ENCODE measurements around the gene RSF1. TPM values are rescaled to one million over a fixed set of nuclear protein-coding genes. Genes with fewer than 3 reads are reported as not detected.

The RSF1 gene
- total RNA-seq, 1 experiment from 2014 or later = 83.0 TPM

GRCh38 chr11:77728203-77728786, 92.2 kb downstream of the RSF1 start:
- H3K4me3 ChIP-seq (ENCODE audit: low read depth in 2 of 2, low read length in 2 of 2) = no peak overlapping the region
- H3K27ac ChIP-seq (ENCODE audit: low read length) = no peak overlapping the region
- DNase-seq (ENCODE audit: low read depth, low spot score) (no peak), ATAC-seq (no peak)
- ChIA-PET CTCF (no interaction called here), POLR2A (no interaction called here)
- H3K36me3 ChIP-seq (ENCODE audit: control insufficient read depth, insufficient read depth, low read length) = peaks cover 20% of the 10 kb centered on the region
- peaks cover 4% of the 10 kb centered on the region; the same call in 1 of the 2 replicates for H3K9me3 ChIP-seq (ENCODE audit: control insufficient read depth, insufficient read depth, low read depth, low read length)
- TF ChIP-seq REST (IDR thresholded peaks at IDR 0.05; ENCODE audit: insufficient read depth in 1 of 2, low read depth in 2 of 2, low read length in 1 of 2) = no peak
- no peak for TF ChIP-seq POLR2AphosphoS5 (IDR thresholded peaks at IDR 0.05; ENCODE audit: low read depth, low read length)
- TF ChIP-seq SIN3A (IDR thresholded peaks at IDR 0.05; ENCODE audit: borderline replicate concordance, insufficient read depth, low read depth, low read length) = no peak
- TF ChIP-seq, protein P1, sequence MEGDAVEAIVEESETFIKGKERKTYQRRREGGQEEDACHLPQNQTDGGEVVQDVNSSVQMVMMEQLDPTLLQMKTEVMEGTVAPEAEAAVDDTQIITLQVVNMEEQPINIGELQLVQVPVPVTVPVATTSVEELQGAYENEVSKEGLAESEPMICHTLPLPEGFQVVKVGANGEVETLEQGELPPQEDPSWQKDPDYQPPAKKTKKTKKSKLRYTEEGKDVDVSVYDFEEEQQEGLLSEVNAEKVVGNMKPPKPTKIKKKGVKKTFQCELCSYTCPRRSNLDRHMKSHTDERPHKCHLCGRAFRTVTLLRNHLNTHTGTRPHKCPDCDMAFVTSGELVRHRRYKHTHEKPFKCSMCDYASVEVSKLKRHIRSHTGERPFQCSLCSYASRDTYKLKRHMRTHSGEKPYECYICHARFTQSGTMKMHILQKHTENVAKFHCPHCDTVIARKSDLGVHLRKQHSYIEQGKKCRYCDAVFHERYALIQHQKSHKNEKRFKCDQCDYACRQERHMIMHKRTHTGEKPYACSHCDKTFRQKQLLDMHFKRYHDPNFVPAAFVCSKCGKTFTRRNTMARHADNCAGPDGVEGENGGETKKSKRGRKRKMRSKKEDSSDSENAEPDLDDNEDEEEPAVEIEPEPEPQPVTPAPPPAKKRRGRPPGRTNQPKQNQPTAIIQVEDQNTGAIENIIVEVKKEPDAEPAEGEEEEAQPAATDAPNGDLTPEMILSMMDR (IDR thresholded peaks at IDR 0.05) = no peak
- BruUV-seq (replicated peaks) = no TSS peak
- H3K4me1 ChIP-seq (ENCODE audit: control insufficient read depth, insufficient read depth, low read length) = no peaks in the 10 kb centered on the region
- in situ Hi-C loops (cut with HindIII; ENCODE audit: low pct_unique_long_range_greater_than_20kb, low sequenced_read_pairs) (no loop called here), intact Hi-C loops (cut with micrococcal nuclease; ENCODE audit: unreplicated experiment) (no loop called here)
- no peaks in the 10 kb centered on the region for H3K27me3 ChIP-seq (ENCODE audit: control insufficient read depth, insufficient read depth, low read length)

DNA sequence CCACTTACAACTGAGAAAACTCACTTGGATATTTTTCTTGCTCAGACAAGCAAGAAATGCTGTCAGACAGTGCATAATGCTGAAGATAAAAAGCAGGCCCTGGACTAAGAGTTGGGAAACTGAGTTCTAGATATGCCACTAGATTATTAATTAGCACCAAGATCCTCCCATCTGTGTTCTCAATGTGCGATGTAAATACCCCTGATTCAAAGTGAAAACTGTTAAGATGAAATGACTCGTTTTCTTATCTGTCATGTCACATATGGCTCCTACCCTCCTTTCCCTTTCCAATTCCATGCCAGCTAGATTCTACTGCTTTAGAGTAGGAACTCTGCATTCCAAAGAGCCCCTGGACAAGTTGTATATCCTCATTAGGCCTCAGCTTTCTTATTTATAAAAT, 94.0 kb downstream of the RSF1 start:
- H3K36me3 ChIP-seq (ENCODE audit: control insufficient read depth, insufficient read depth, low read length) = peaks cover 24% of the 10 kb centered on the region
- CTCF ChIA-PET = no interaction called here
- no peaks in the 10 kb centered on the region for H3K27me3 ChIP-seq (ENCODE audit: control insufficient read depth, insufficient read depth, low read length)
- no TSS peak for BruUV-seq (replicated peaks)
- ATAC-seq (no peak), DNase-seq (ENCODE audit: low read depth, low spot score) (no peak)
- TF ChIP-seq, protein P1 (IDR thresholded peaks at IDR 0.05) = no peak
- TF ChIP-seq REST (IDR thresholded peaks at IDR 0.05; ENCODE audit: insufficient read depth in 1 of 2, low read depth in 2 of 2, low read length in 1 of 2) = no peak
- TF ChIP-seq SIN3A (IDR thresholded peaks at IDR 0.05; ENCODE audit: borderline replicate concordance, insufficient read depth, low read depth, low read length) = no peak
- no peak for TF ChIP-seq POLR2AphosphoS5 (IDR thresholded peaks at IDR 0.05; ENCODE audit: low read depth, low read length)
- TF ChIP-seq TCF7L2 (IDR thresholded peaks at IDR 0.05; ENCODE audit: low read depth, low read length) = no peak
- H3K27ac ChIP-seq (ENCODE audit: low read length) = no peak overlapping the region
- POLR2A ChIA-PET = no interaction called here
- intact Hi-C loops (cut with micrococcal nuclease; ENCODE audit: unreplicated experiment) = no loop called here
- no peaks in the 10 kb centered on the region for H3K4me1 ChIP-seq (ENCODE audit: control insufficient read depth, insufficient read depth, low read length)
- peaks cover 4% of the 10 kb centered on the region; the same call in 1 of the 2 replicates for H3K9me3 ChIP-seq (ENCODE audit: control insufficient read depth, insufficient read depth, low read depth, low read length)
- H3K4me3 ChIP-seq (ENCODE audit: low read depth in 2 of 2, low read length in 2 of 2) = no peak overlapping the region
- in situ Hi-C loops (cut with HindIII; ENCODE audit: low pct_unique_long_range_greater_than_20kb, low sequenced_read_pairs) = no loop called here

All from Panc1 (cell line).